BJ (cell line): ENCODE data around the gene ARF4. TPM values are rescaled to one million over a fixed set of nuclear protein-coding genes. Genes with fewer than 3 reads are reported as not detected.

Experiments used
- CTCF ChIA-PET: fragments of 350-600 bp; formaldehyde crosslinking; extraction: SDS; loops from one replicate; lab custom pipeline; 2021; ENCODE audit warnings: antibody characterized with exemption, inconsistent platforms; lab: Yijun Ruan, JAX
- POLR2A ChIA-PET: fragments of 300-600 bp; sonication (Branson Sonifier 250); formaldehyde crosslinking; extraction: SDS; loops from one replicate; lab custom pipeline; 2021; ENCODE audit warnings: antibody characterized with exemption; lab: Charles Lee
- DNase-seq: peaks from one replicate; pipeline ENCODE4 v3.0.0-alpha.2; 2011; ENCODE audit warnings: low read depth
- H3K27me3 ChIP-seq: 2 replicates; pipeline ENCODE4 v1.6.0; 2011; ENCODE audit warnings: low read length; ENCODE audit not compliant: control insufficient read depth, insufficient read depth
- H3K36me3 ChIP-seq: 2 replicates; pipeline ENCODE4 v1.5.1; 2011; ENCODE audit warnings: low read length; ENCODE audit not compliant: control insufficient read depth, insufficient read depth
- H3K4me3 ChIP-seq: 2 replicates; pipeline ENCODE4 v1.5.1; 2011; ENCODE audit warnings: low read depth, mild to moderate bottlenecking, control low read depth, low read length
- CTCF ChIP-seq: IDR thresholded peaks from 2 replicates; pipeline ENCODE4 v1.5.1; 2011; ENCODE audit warnings: low read depth, mild to moderate bottlenecking, control low read depth, inconsistent platforms, low read length, moderate library complexity; ENCODE audit not compliant: insufficient read depth
- polyA plus RNA-seq: library from polyadenylated mRNA; depleted of rRNA; stranded (reverse); fragments of >200 nt; gene quantifications from 2 replicates; pipeline ENCODE4 v1.2.3, GENCODE V29; 2011

Gene ARF4
- polyA plus RNA-seq, 1 experiment, result 476 TPM

- Histone ChIP-seq H3K36me3 (no peaks in the 10 kb centered on the region), H3K4me3 (peak within 1 kb of the TSS; percentile 77), H3K27me3 (no peaks in the 10 kb centered on the region)
- ChIA-PET CTCF (interaction anchor here (0.6 to 1.1 kb wide), 3 partner anchors 297 to 450 kb away, joined by 3 to 4 read pairs (median 3); no protein-coding TSS in a partner anchor), POLR2A (interaction anchor here (0.6 kb wide), 1 partner anchor 873 kb away, joined by 9 read pairs; no protein-coding TSS in a partner anchor)
- peak; percentile 55 for DNase-seq
- no peak for TF ChIP-seq CTCF
Measured at GRCh38 chr3:57555738-57556458, 41.2 kb downstream of the ARF4 start, which contains the start of gene PDE12. Gene PDE12 (plus strand): TSS chr3:57556274. CDS start chr3:57556380, 106 bp downstream.

DNA sequence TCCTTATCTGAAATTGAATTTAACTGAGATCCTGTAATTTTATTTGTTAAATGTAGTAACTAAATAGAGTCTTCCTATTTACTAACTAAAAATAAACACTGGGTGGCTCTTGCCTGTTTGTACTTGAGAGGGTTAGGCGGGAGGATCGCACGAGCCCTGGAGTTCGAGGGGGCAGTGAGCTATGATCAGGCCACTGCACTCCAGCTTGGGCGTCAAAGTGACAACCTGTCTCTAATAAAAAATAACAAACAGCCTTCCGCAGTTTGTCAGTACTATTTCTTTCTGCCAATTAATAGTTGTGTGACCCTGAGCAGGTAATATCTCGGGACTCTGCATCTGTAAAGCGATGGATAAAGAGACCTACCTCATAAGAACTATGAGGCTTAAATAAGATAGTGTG is 41.8 kb downstream of the ARF4 start:
- CTCF ChIA-PET, result interaction anchor here (1.1 kb wide), 1 partner anchor 298 kb away, joined by 3 read pairs; no protein-coding TSS in a partner anchor
- no peak for TF ChIP-seq CTCF
- H3K36me3 ChIP-seq, result no peaks in the 10 kb centered on the region
- no peak for DNase-seq
- no peaks in the 10 kb centered on the region for H3K27me3 ChIP-seq
- POLR2A ChIA-PET, result interaction anchor here (0.6 kb wide), 1 partner anchor 873 kb away, joined by 9 read pairs; no protein-coding TSS in a partner anchor
- peak overlapping the region; percentile 77 for H3K4me3 ChIP-seq

- no peaks in the 10 kb centered on the region for H3K27me3 ChIP-seq
- DNase-seq, result no peak
- POLR2A ChIA-PET, result no interaction called here
- no peak for TF ChIP-seq CTCF
- no peak overlapping the region for H3K4me3 ChIP-seq
- no peaks in the 10 kb centered on the region for H3K36me3 ChIP-seq
- CTCF ChIA-PET, result no interaction called here
Measured at GRCh38 chr3:57546616-57547015, 50.5 kb downstream of the ARF4 start.

- no peak for DNase-seq
- CTCF ChIA-PET, result no interaction called here
- no peaks in the 10 kb centered on the region for H3K27me3 ChIP-seq
- no peaks in the 10 kb centered on the region for H3K36me3 ChIP-seq
- POLR2A ChIA-PET, result no interaction called here
- no peak overlapping the region for H3K4me3 ChIP-seq
- no peak for TF ChIP-seq CTCF
Measured at GRCh38 chr3:57545636-57546268, 51.4 kb downstream of the ARF4 start.
